AG04449 (cell line): Measurements from ENCODE around the gene ATG7.
"Not testable (repeated sequence)": the region's sequence is repeated elsewhere in the genome, so short reads cannot be mapped to it uniquely, and the experiment has no call there.

ENCODE experiments used
- CTCF ChIA-PET: fragments of 350-600 bp; formaldehyde crosslinking; extraction: SDS; loops from one replicate; lab custom pipeline; 2021; ENCODE audit warnings: antibody characterized with exemption; lab: Yijun Ruan, JAX
- POLR2A ChIA-PET: fragments of 400-600, 350-600 bp; formaldehyde crosslinking; extraction: SDS; loops from one replicate; lab custom pipeline; 2020; ENCODE audit warnings: antibody characterized with exemption, inconsistent platforms; lab: Yijun Ruan, JAX
- DNase-seq: peaks from one replicate; pipeline ENCODE4 v3.0.0-alpha.2; 2010; ENCODE audit warnings: low read depth, low spot score
- H3K4me3 ChIP-seq: 2 replicates; pipeline ENCODE4 v1.5.1; 2011; ENCODE audit warnings: low read depth, mild to moderate bottlenecking, control low read depth, low read length
- CTCF ChIP-seq: IDR thresholded peaks from one replicate; pipeline ENCODE4 v1.5.1; 2011; ENCODE audit warnings: mild to moderate bottlenecking, moderate library complexity, low read length, control low read depth, inconsistent platforms; ENCODE audit not compliant: insufficient read depth; ENCODE audit errors: missing control alignments

Gene ATG7

DNA sequence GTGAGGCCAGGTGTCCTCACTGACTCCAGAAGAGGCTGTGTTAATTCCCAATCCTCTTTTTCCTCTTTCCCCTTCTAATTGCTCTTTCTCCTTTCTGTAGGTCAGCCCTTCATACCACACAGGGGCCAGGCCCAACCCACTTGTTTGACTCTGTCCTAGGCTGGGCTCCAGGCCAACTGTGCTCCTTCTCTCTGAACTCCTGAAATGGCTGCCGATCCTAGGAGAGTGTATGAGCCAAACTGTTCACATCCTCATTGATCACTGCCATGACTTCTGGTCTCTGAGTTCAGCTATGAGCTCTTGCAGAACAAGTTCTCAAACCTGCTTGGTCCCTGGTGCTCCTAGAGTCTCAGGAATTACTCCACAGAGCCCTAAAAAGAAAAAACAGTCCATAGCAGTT lies 226.4 kb downstream of the ATG7 start:
- TF ChIP-seq CTCF: no peak
- ChIA-PET CTCF (interaction anchor here (0.7 kb wide), 1 partner anchor 19 kb away, joined by 3 read pairs; no protein-coding TSS in a partner anchor), POLR2A (no interaction called here)
- no peak overlapping the region for H3K4me3 ChIP-seq
- no peak for DNase-seq

DNA sequence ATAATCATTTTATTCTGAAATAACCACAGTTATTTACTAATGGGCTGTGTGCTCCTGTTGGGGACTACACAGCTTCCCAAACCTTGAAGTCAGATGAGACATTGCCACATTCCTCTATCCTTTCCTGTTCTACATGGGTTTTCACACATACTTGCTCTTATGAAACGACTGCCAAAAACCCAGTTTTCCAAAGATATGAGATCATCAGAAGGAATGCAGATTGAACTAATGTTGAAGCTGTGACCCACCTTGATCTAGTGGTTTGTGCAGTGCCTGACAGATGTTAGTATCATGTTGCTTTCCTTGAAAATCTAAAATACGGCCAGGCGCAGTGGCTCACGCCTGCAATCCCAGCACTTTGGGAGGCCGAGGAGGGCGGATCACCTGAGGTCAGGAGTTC lies 226.9 kb downstream of the ATG7 start:
- POLR2A ChIA-PET: no interaction called here
- no peak overlapping the region for H3K4me3 ChIP-seq
- DNase-seq: peak; percentile 79
- CTCF ChIA-PET: no interaction called here
- no peak for TF ChIP-seq CTCF

DNA sequence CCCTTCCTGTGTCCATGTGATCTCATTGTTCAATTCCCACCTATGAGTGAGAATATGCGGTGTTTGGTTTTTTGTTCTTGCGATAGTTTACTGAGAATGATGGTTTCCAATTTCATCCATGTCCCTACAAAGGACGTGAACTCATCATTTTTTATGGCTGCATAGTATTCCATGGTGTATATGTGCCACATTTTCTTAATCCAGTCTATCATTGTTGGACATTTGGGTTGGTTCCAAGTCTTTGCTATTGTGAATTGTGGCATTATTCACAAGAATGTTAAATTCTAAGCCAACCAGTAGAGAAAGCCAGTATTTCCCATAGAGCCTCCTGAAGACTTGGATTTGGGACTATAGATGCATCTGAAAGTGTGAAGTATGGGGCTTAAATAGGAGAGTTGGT lies 230.2 kb downstream of the ATG7 start:
- H3K4me3 ChIP-seq, POLR2A ChIA-PET, DNase-seq, CTCF ChIA-PET: not testable (repeated sequence)

GRCh38 chr3:11507719-11508118 lies 235.5 kb downstream of the ATG7 start:
- TF ChIP-seq CTCF: no peak
- ChIA-PET CTCF (no interaction called here), POLR2A (interaction anchor here (1.9 kb wide), 1 partner anchor 116 kb away, joined by 4 read pairs; no protein-coding TSS in a partner anchor)
- H3K4me3 ChIP-seq: no peak overlapping the region
- DNase-seq: no peak

- ChIA-PET CTCF (interaction anchor here (1.0 to 2.2 kb wide), 3 partner anchors 54 to 129 kb away, joined by 3 to 10 read pairs (median 3); no protein-coding TSS in a partner anchor), POLR2A (interaction anchor here (0.9 to 1.9 kb wide), 4 partner anchors 10 to 116 kb away, joined by 3 to 5 read pairs (median 4); no protein-coding TSS in a partner anchor)
- H3K4me3 ChIP-seq: no peak overlapping the region
- TF ChIP-seq CTCF: no peak
- DNase-seq: no peak
Measured at GRCh38 chr3:11508346-11509172, 236.4 kb downstream of the ATG7 start.

GRCh38 chr3:11509173-11510000 lies 237.2 kb downstream of the ATG7 start:
- DNase-seq: peak; percentile 82
- no peak overlapping the region for H3K4me3 ChIP-seq
- CTCF ChIA-PET: interaction anchor here (1.0 to 2.2 kb wide), 3 partner anchors 55 to 130 kb away, joined by 3 to 10 read pairs (median 3); no protein-coding TSS in a partner anchor
- POLR2A ChIA-PET: interaction anchor here (0.9 to 1.9 kb wide), 4 partner anchors 9 to 117 kb away, joined by 3 to 5 read pairs (median 4); no protein-coding TSS in a partner anchor
- TF ChIP-seq CTCF: no peak
